Measurements from ENCODE around the gene UCN.

Gene UCN

GRCh38 chr2:27313882-27314645 lies 5.8 kb upstream of the UCN start:
- Histone ChIP-seq H3K9me2 (replicated peaks; ENCODE audit: control insufficient read depth, low read length) (no peaks in the 10 kb centered on the region), H3K4me3 (ENCODE audit: low read length) (no peak overlapping the region), H3K4me1 (ENCODE audit: control insufficient read depth, low read length) (no peaks in the 10 kb centered on the region), H3F3A (ENCODE audit: control insufficient read depth, insufficient read depth) (no peaks in the 10 kb centered on the region), H3K27ac (ENCODE audit: low read depth, low read length) (no peak overlapping the region), H3K4me2 (ENCODE audit: low read length) (no peak overlapping the region), H3K9me3 (ENCODE audit: control insufficient read depth, insufficient read depth, low read length) (no peaks in the 10 kb centered on the region), H3K27me3 (ENCODE audit: control insufficient read depth, low read length) (no peaks in the 10 kb centered on the region), H3K36me3 (ENCODE audit: control insufficient read depth, low read length) (peaks cover 3% of the 10 kb centered on the region), H3K79me2 (ENCODE audit: control insufficient read depth, low read length) (no peaks in the 10 kb centered on the region), H4K20me1 (ENCODE audit: control insufficient read depth, insufficient read depth, low read depth, low read length) (no peaks in the 10 kb centered on the region)
- TF ChIP-seq EZH2phosphoT487 (IDR thresholded peaks at IDR 0.05; ENCODE audit: borderline replicate concordance, low read length): no peak
- TF ChIP-seq CTCF (IDR thresholded peaks at IDR 0.05; ENCODE audit: low read depth, low read length, poor library complexity, severe bottlenecking): no peak

GRCh38 chr2:27312152-27312551 lies 3.9 kb upstream of the UCN start:
- no peaks in the 10 kb centered on the region for H4K20me1 ChIP-seq (ENCODE audit: control insufficient read depth, insufficient read depth, low read depth, low read length)
- no peak overlapping the region for H3K4me2 ChIP-seq (ENCODE audit: low read length)
- H3K27ac ChIP-seq (ENCODE audit: low read depth, low read length): no peak overlapping the region
- no peaks in the 10 kb centered on the region for H3F3A ChIP-seq (ENCODE audit: control insufficient read depth, insufficient read depth)
- no peaks in the 10 kb centered on the region for H3K79me2 ChIP-seq (ENCODE audit: control insufficient read depth, low read length)
- H3K27me3 ChIP-seq (ENCODE audit: control insufficient read depth, low read length): no peaks in the 10 kb centered on the region
- H3K4me3 ChIP-seq (ENCODE audit: low read length): no peak overlapping the region
- no peak for TF ChIP-seq CTCF (IDR thresholded peaks at IDR 0.05; ENCODE audit: low read depth, low read length, poor library complexity, severe bottlenecking)
- no peak for TF ChIP-seq EZH2phosphoT487 (IDR thresholded peaks at IDR 0.05; ENCODE audit: borderline replicate concordance, low read length)
- no peaks in the 10 kb centered on the region for H3K4me1 ChIP-seq (ENCODE audit: control insufficient read depth, low read length)
- no peaks in the 10 kb centered on the region for H3K9me2 ChIP-seq (replicated peaks; ENCODE audit: control insufficient read depth, low read length)
- H3K9me3 ChIP-seq (ENCODE audit: control insufficient read depth, insufficient read depth, low read length): no peaks in the 10 kb centered on the region
- peaks cover 3% of the 10 kb centered on the region for H3K36me3 ChIP-seq (ENCODE audit: control insufficient read depth, low read length)

GRCh38 chr2:27309651-27310050 lies 1.4 kb upstream of the UCN start:
- Histone ChIP-seq H3K27me3 (ENCODE audit: control insufficient read depth, low read length) (no peaks in the 10 kb centered on the region), H3K9me2 (replicated peaks; ENCODE audit: control insufficient read depth, low read length) (no peaks in the 10 kb centered on the region), H3K4me1 (ENCODE audit: control insufficient read depth, low read length) (0 out of 2 replicates have a peak, but pooled peaks cover 5% of the 10 kb centered on the region), H3K9me3 (ENCODE audit: control insufficient read depth, insufficient read depth, low read length) (no peaks in the 10 kb centered on the region), H3K4me2 (ENCODE audit: low read length) (no peak overlapping the region), H3F3A (ENCODE audit: control insufficient read depth, insufficient read depth) (no peaks in the 10 kb centered on the region; the same call in 1 of the 2 replicates), H4K20me1 (ENCODE audit: control insufficient read depth, insufficient read depth, low read depth, low read length) (no peaks in the 10 kb centered on the region), H3K79me2 (ENCODE audit: control insufficient read depth, low read length) (no peaks in the 10 kb centered on the region), H3K36me3 (ENCODE audit: control insufficient read depth, low read length) (peaks cover 3% of the 10 kb centered on the region; the same call in 1 of the 2 replicates), H3K27ac (ENCODE audit: low read depth, low read length) (no peak overlapping the region), H3K4me3 (ENCODE audit: low read length) (no peak overlapping the region)
- no peak for TF ChIP-seq CTCF (IDR thresholded peaks at IDR 0.05; ENCODE audit: low read depth, low read length, poor library complexity, severe bottlenecking)
- TF ChIP-seq EZH2phosphoT487 (IDR thresholded peaks at IDR 0.05; ENCODE audit: borderline replicate concordance, low read length): no peak
